Ovary (tissue), 9 donors: ENCODE measurements around the gene ATP8A1. TPM values are rescaled to one million over a fixed set of nuclear protein-coding genes. Genes with fewer than 3 reads are reported as not detected.

Source experiments
- DNase-seq, 5 donors: peaks; one replicate each; pipeline ENCODE4 v3.0.0-alpha.2; 2019 to 2020
- H3K27ac ChIP-seq, 2 donors: fragments of 200-600 bp; one replicate each; pipeline versions ENCODE4 v1.5.1 to v1.8.0; 2019 to 2022
- H3K27me3 ChIP-seq: fragments of 200-600 bp; one replicate; pipeline ENCODE4 v1.8.0; 2022
- H3K36me3 ChIP-seq: fragments of 200-600 bp; sonication (generic); one replicate; pipeline ENCODE4 v1.5.1; 2019
- H3K4me1 ChIP-seq: one replicate; pipeline ENCODE4 v1.8.1; 2013; ENCODE audit warnings: mild to moderate bottlenecking, moderate library complexity; ENCODE audit not compliant: insufficient read depth
- H3K4me3 ChIP-seq: fragments of 200-600 bp; sonication (generic); one replicate; pipeline ENCODE4 v1.5.1; 2017
- H3K9me3 ChIP-seq, 2 donors: fragments of 200-600 bp in 1 of 2; sonication (generic) in 1 of 2; one replicate each; pipeline versions ENCODE4 v1.5.1 to v1.8.1; 2013 to 2019; ENCODE audit warnings: mild to moderate bottlenecking in 1 of 2, moderate library complexity in 1 of 2
- CTCF ChIP-seq, 3 donors: fragments of 450-650 bp in 2 of 3; fragments of 200-600 bp in 1 of 3; IDR thresholded peaks; one replicate each; pipeline versions ENCODE4 v1.5.1 to v1.8.0; 2016 to 2022; ENCODE audit warnings: antibody characterized with exemption in 3 of 3, mild to moderate bottlenecking in 1 of 3
- EP300 ChIP-seq: sonication (generic); formaldehyde crosslinking; IDR thresholded peaks from one replicate; pipeline ENCODE4 v1.6.1; 2017; ENCODE audit warnings: antibody characterized with exemption
- POLR2A ChIP-seq: fragments of 450-650 bp; IDR thresholded peaks from one replicate; pipeline ENCODE4 v1.6.1; 2017; ENCODE audit warnings: antibody characterized with exemption, mild to moderate bottlenecking, moderate library complexity
- WGBS, 3 donors: extraction: QIAGEN DNeasy Blood & Tissue Kit in 1 of 3; methylation state at CpG; one replicate each; pipeline versions ENCODE4 v1.1.5 to v1.1.7; 2013 to 2017; 5-methylcytosine and 5-hydroxymethylcytosine counted together
- intact Hi-C, 4 donors: fragments of 100-400 bp; cut with DNase I; formaldehyde crosslinking; loops; one replicate each; pipeline versions ENCODE4 v1.11.0 to v1.15.1; 2022 to 2023
- polyA plus RNA-seq, 2 donors: library from polyadenylated mRNA; stranded (reverse); fragments of 200-250 nt in 1 of 2; fragments of 350-450 nt in 1 of 2; fragmentation: Illumina TruSeq in 1 of 2; extraction: RNeasy Lipid Tissue Mini Kit (QIAGEN cat#74804) in 1 of 2; gene quantifications; one replicate each; pipeline ENCODE4 v1.2.3, GENCODE V29; 2013 to 2014
- total RNA-seq, 7 donors: library from RNA; depleted of rRNA in 2 of 7; stranded (reverse); fragments of >200 nt in 2 of 7; fragmentation: NEBNext Ultra II Directional in 3 of 7; extraction: Animal tissue kit (Norgen Biotek cat#: 25700) in 3 of 7; gene quantifications; one replicate each; pipeline versions ENCODE4 v1.1.0 to v1.2.4, GENCODE V29; 2016 to 2023
- donor health status: DM: no; HTN: no; CAD: no; lungs with moderate emphysema.
- donor health status: DM: no; HTN: no; CAD: no.
- donor health status: Bipolar disorder and iron deficiency.
- donor health status: DM: yes; HTN: yes; CAD: no.
- donor health status: DM: no; HTN: no; CAD: no.
- donor health status: DM: yes; HTN: yes; CAD: no.

The ATP8A1 gene
- total and polyA plus RNA-seq, 9 donors = 10.0 to 73.2 (median 21.6) TPM

GRCh38 chr4:42596918-42597317, 60.0 kb downstream of the ATP8A1 start:
- 69 to 83% (median 72%) methylated on average over 2 of the region's 2 CpGs for WGBS, 3 donors
- intact Hi-C loops = no loop called here

GRCh38 chr4:42594888-42595287, 62.0 kb downstream of the ATP8A1 start:
- H3K9me3 ChIP-seq = no peaks in the 10 kb centered on the region
- 93 to 99% (median 98%) methylated on average over 1 of the region's 1 CpG for WGBS, 3 donors
- no peaks in the 10 kb centered on the region for H3K27me3 ChIP-seq
- no peak for TF ChIP-seq POLR2A
- no peak for TF ChIP-seq CTCF (IDR thresholded peaks at IDR 0.05)
- no peak for TF ChIP-seq EP300
- no peak overlapping the region for H3K27ac ChIP-seq
- H3K4me1 ChIP-seq = no peaks in the 10 kb centered on the region
- no peak for DNase-seq
- H3K36me3 ChIP-seq = no peaks in the 10 kb centered on the region
- intact Hi-C loops = no loop called here
- H3K4me3 ChIP-seq = no peak overlapping the region

More at GRCh38 chr4:42596918-42597317, 60.0 kb downstream of the ATP8A1 start:
- TF ChIP-seq CTCF (IDR thresholded peaks at IDR 0.05) (no peak), POLR2A (no peak), EP300 (no peak)
- H3K9me3 ChIP-seq = no peaks in the 10 kb centered on the region
- H3K27ac ChIP-seq = no peak overlapping the region
- no peaks in the 10 kb centered on the region for H3K4me1 ChIP-seq
- no peaks in the 10 kb centered on the region for H3K36me3 ChIP-seq
- no peak for DNase-seq
- no peak overlapping the region for H3K4me3 ChIP-seq
- no peaks in the 10 kb centered on the region for H3K27me3 ChIP-seq

- intact Hi-C loops = loop anchor here in 1 of 4 donors (10.0 kb wide), 1 partner anchor 66 kb away; the partner anchor contains the start of gene ATP8A1
- Histone ChIP-seq H3K27ac (no peak overlapping the region), H3K9me3 (no peaks in the 10 kb centered on the region), H3K4me3 (no peak overlapping the region), H3K4me1 (no peaks in the 10 kb centered on the region), H3K27me3 (no peaks in the 10 kb centered on the region), H3K36me3 (no peaks in the 10 kb centered on the region)
- no peak for TF ChIP-seq CTCF (IDR thresholded peaks at IDR 0.05)
- no peak for TF ChIP-seq POLR2A
- TF ChIP-seq EP300 = no peak
- WGBS, 3 donors = 97 to 100% (median 99%) methylated on average over 2 of the region's 2 CpGs
- DNase-seq = no peak
These were observed 68.0 kb downstream of the ATP8A1 start for GRCh38 chr4:42588909-42589308.

GRCh38 chr4:42586775-42587174, 70.1 kb downstream of the ATP8A1 start:
- no peak for DNase-seq
- Histone ChIP-seq H3K27me3 (no peaks in the 10 kb centered on the region), H3K4me3 (no peak overlapping the region), H3K4me1 (no peaks in the 10 kb centered on the region), H3K27ac (no peak overlapping the region), H3K36me3 (no peaks in the 10 kb centered on the region), H3K9me3 (no peaks in the 10 kb centered on the region)
- TF ChIP-seq POLR2A (no peak), CTCF (IDR thresholded peaks at IDR 0.05) (no peak), EP300 (no peak)
- 54 to 82% (median 65%) methylated on average over 1 of the region's 1 CpG for WGBS, 3 donors
- intact Hi-C loops = loop anchor here in 1 of 4 donors (10.0 kb wide), 1 partner anchor 68 kb away; the partner anchor contains the start of gene ATP8A1
